Effector memory CD8-positive, alpha-beta T cell (primary cell): ENCODE measurements around the gene ADH1A.

Source experiments
- ATAC-seq: fragments of 150-1000 bp; cut with Tn5 transposase; replicated peaks from 2 replicates; pipeline ENCODE4 v1.10.0; 2021; ENCODE audit warnings: mild to moderate bottlenecking, moderate library complexity
- DNase-seq, 3 experiments: peaks; one replicate each; pipeline ENCODE4 v3.0.0; 2021
- H3K27ac Mint-ChIP-seq, 2 donors: one replicate each; pipeline ENCODE4 v1.8.0; 2022; ENCODE audit warnings: mild to moderate bottlenecking in 2 of 2, mixed read lengths in 2 of 2, moderate library complexity in 2 of 2
- H3K27me3 Mint-ChIP-seq, 2 donors: one replicate each; pipeline ENCODE4 v1.8.0; 2022; ENCODE audit warnings: mixed read lengths in 2 of 2
- H3K36me3 Mint-ChIP-seq: one replicate; pipeline ENCODE4 v1.8.0; 2022; ENCODE audit warnings: mild to moderate bottlenecking, moderate library complexity, mixed read lengths; ENCODE audit not compliant: insufficient read depth
- H3K4me1 Mint-ChIP-seq, 2 donors: one replicate each; pipeline ENCODE4 v1.8.0; 2022; ENCODE audit warnings: low read depth in 2 of 2, mixed read lengths in 2 of 2
- H3K4me3 Mint-ChIP-seq, 2 donors: one replicate each; pipeline ENCODE4 v1.8.0; 2022; ENCODE audit warnings: mild to moderate bottlenecking in 2 of 2, mixed read lengths in 2 of 2, moderate library complexity in 2 of 2
- H3K9me3 Mint-ChIP-seq, 2 donors: one replicate each; pipeline ENCODE4 v1.8.0; 2022; ENCODE audit warnings: mixed read lengths in 2 of 2

The ADH1A gene

GRCh38 chr4:99314211-99314610 is 23.4 kb upstream of the ADH1A start:
- DNase-seq (no peak), ATAC-seq (no peak)
- no peaks in the 10 kb centered on the region for H3K36me3 Mint-ChIP-seq
- no peak overlapping the region for H3K4me3 Mint-ChIP-seq
- no peak overlapping the region for H3K27ac Mint-ChIP-seq
- H3K27me3 Mint-ChIP-seq, result peaks cover 0 to 4% of the 10 kb centered on the region in 2 donors
- no peaks in the 10 kb centered on the region for H3K4me1 Mint-ChIP-seq
- no peaks in the 10 kb centered on the region for H3K9me3 Mint-ChIP-seq

- peaks cover 0 to 7% of the 10 kb centered on the region in 2 donors for H3K27me3 Mint-ChIP-seq
- no peak overlapping the region for H3K27ac Mint-ChIP-seq
- H3K36me3 Mint-ChIP-seq, result no peaks in the 10 kb centered on the region
- H3K4me1 Mint-ChIP-seq, result no peaks in the 10 kb centered on the region
- DNase-seq, result no peak
- no peaks in the 10 kb centered on the region for H3K9me3 Mint-ChIP-seq
- H3K4me3 Mint-ChIP-seq, result no peak overlapping the region
- no peak for ATAC-seq
Observed at GRCh38 chr4:99310389-99310788, 19.6 kb upstream of the ADH1A start.

- DNase-seq (no peak), ATAC-seq (no peak)
- Mint-ChIP-seq H3K27me3 (peaks cover 0 to 7% of the 10 kb centered on the region in 2 donors), H3K36me3 (no peaks in the 10 kb centered on the region), H3K4me3 (no peak overlapping the region), H3K4me1 (no peaks in the 10 kb centered on the region), H3K9me3 (peaks cover 0 to 3% of the 10 kb centered on the region in 2 donors), H3K27ac (no peak overlapping the region)
Observed at GRCh38 chr4:99305638-99306400, 15.0 kb upstream of the ADH1A start.

- DNase-seq (no peak), ATAC-seq (no peak)
- Mint-ChIP-seq H3K4me3 (no peak overlapping the region), H3K27ac (no peak overlapping the region), H3K9me3 (peaks cover under 1 to 10% of the 10 kb centered on the region in 2 donors), H3K4me1 (no peaks in the 10 kb centered on the region), H3K27me3 (no peaks in the 10 kb centered on the region), H3K36me3 (no peaks in the 10 kb centered on the region)
Observed at GRCh38 chr4:99301376-99302164, 10.8 kb upstream of the ADH1A start.

- no peaks in the 10 kb centered on the region for H3K36me3 Mint-ChIP-seq
- no peak overlapping the region for H3K4me3 Mint-ChIP-seq
- ATAC-seq (no peak), DNase-seq (no peak)
- peaks cover 7 to 12% of the 10 kb centered on the region in 2 donors for H3K9me3 Mint-ChIP-seq
- H3K27ac Mint-ChIP-seq, result no peak overlapping the region
- no peaks in the 10 kb centered on the region for H3K27me3 Mint-ChIP-seq
- no peaks in the 10 kb centered on the region for H3K4me1 Mint-ChIP-seq
Observed at GRCh38 chr4:99300934-99301333, 10.1 kb upstream of the ADH1A start.

GRCh38 chr4:99293357-99293756 is 2.6 kb upstream of the ADH1A start:
- peaks cover 5 to 27% of the 10 kb centered on the region in 2 donors for H3K9me3 Mint-ChIP-seq
- H3K4me3 Mint-ChIP-seq, result no peak overlapping the region
- H3K27ac Mint-ChIP-seq, result no peak overlapping the region
- H3K36me3 Mint-ChIP-seq, result no peaks in the 10 kb centered on the region
- no peak for ATAC-seq
- no peaks in the 10 kb centered on the region for H3K4me1 Mint-ChIP-seq
- no peak for DNase-seq
- H3K27me3 Mint-ChIP-seq, result peaks cover 6 to 24% of the 10 kb centered on the region in 2 donors

GRCh38 chr4:99285387-99285786 is 5.4 kb downstream of the ADH1A start:
- no peak for DNase-seq
- H3K4me1 Mint-ChIP-seq, result no peaks in the 10 kb centered on the region
- H3K36me3 Mint-ChIP-seq, result no peaks in the 10 kb centered on the region
- no peak for ATAC-seq
- no peaks in the 10 kb centered on the region for H3K9me3 Mint-ChIP-seq
- no peak overlapping the region for H3K4me3 Mint-ChIP-seq
- no peaks in the 10 kb centered on the region for H3K27me3 Mint-ChIP-seq
- H3K27ac Mint-ChIP-seq, result no peak overlapping the region

GRCh38 chr4:99282731-99283130 is 8.1 kb downstream of the ADH1A start:
- no peak for ATAC-seq
- Mint-ChIP-seq H3K4me1 (no peaks in the 10 kb centered on the region), H3K27ac (no peak overlapping the region), H3K27me3 (peaks cover 8 to 11% of the 10 kb centered on the region in 2 donors), H3K4me3 (no peak overlapping the region), H3K36me3 (no peaks in the 10 kb centered on the region), H3K9me3 (no peaks in the 10 kb centered on the region)
- no peak for DNase-seq

- H3K4me3 Mint-ChIP-seq, result no peak overlapping the region
Observed at GRCh38 chr4:99281261-99281660, 9.5 kb downstream of the ADH1A start.

GRCh38 chr4:99276417-99276816 is 14.4 kb downstream of the ADH1A start:
- no peak overlapping the region for H3K27ac Mint-ChIP-seq
- H3K27me3 Mint-ChIP-seq, result peaks cover 8 to 11% of the 10 kb centered on the region in 2 donors
- no peaks in the 10 kb centered on the region for H3K9me3 Mint-ChIP-seq
- no peak for ATAC-seq
- no peak overlapping the region for H3K4me3 Mint-ChIP-seq
- no peaks in the 10 kb centered on the region for H3K36me3 Mint-ChIP-seq
- no peaks in the 10 kb centered on the region for H3K4me1 Mint-ChIP-seq
- no peak for DNase-seq

More at GRCh38 chr4:99281261-99281660, 9.5 kb downstream of the ADH1A start:
- Mint-ChIP-seq H3K27ac (no peak overlapping the region), H3K4me1 (no peaks in the 10 kb centered on the region), H3K36me3 (no peaks in the 10 kb centered on the region), H3K27me3 (peaks cover 8 to 11% of the 10 kb centered on the region in 2 donors), H3K9me3 (no peaks in the 10 kb centered on the region)
- ATAC-seq (no peak), DNase-seq (no peak)

- H3K4me1 Mint-ChIP-seq, result no peaks in the 10 kb centered on the region
- no peak overlapping the region for H3K27ac Mint-ChIP-seq
- no peak overlapping the region for H3K4me3 Mint-ChIP-seq
- no peak for ATAC-seq
- H3K27me3 Mint-ChIP-seq, result peaks cover 8 to 11% of the 10 kb centered on the region in 2 donors
- DNase-seq, result no peak
- no peaks in the 10 kb centered on the region for H3K36me3 Mint-ChIP-seq
- no peaks in the 10 kb centered on the region for H3K9me3 Mint-ChIP-seq
Observed at GRCh38 chr4:99275885-99276284, 14.9 kb downstream of the ADH1A start.

- no peak for ATAC-seq
Observed at GRCh38 chr4:99275050-99275449, 15.7 kb downstream of the ADH1A start.

GRCh38 chr4:99273704-99274103 is 17.1 kb downstream of the ADH1A start:
- no peaks in the 10 kb centered on the region for H3K36me3 Mint-ChIP-seq
- ATAC-seq (no peak), DNase-seq (no peak)
- H3K4me3 Mint-ChIP-seq, result no peak overlapping the region
- no peaks in the 10 kb centered on the region for H3K4me1 Mint-ChIP-seq
- H3K9me3 Mint-ChIP-seq, result no peaks in the 10 kb centered on the region
- H3K27me3 Mint-ChIP-seq, result no peaks in the 10 kb centered on the region
- H3K27ac Mint-ChIP-seq, result no peak overlapping the region

More at GRCh38 chr4:99275050-99275449, 15.7 kb downstream of the ADH1A start:
- H3K9me3 Mint-ChIP-seq, result no peaks in the 10 kb centered on the region
- no peak overlapping the region for H3K27ac Mint-ChIP-seq
- peaks cover 6 to 9% of the 10 kb centered on the region in 2 donors for H3K27me3 Mint-ChIP-seq
- no peaks in the 10 kb centered on the region for H3K36me3 Mint-ChIP-seq
- no peaks in the 10 kb centered on the region for H3K4me1 Mint-ChIP-seq
- DNase-seq, result no peak
- H3K4me3 Mint-ChIP-seq, result no peak overlapping the region

- Mint-ChIP-seq H3K27ac (no peak overlapping the region), H3K27me3 (peaks cover 5 to 15% of the 10 kb centered on the region in 2 donors), H3K4me1 (no peaks in the 10 kb centered on the region), H3K4me3 (no peak overlapping the region), H3K9me3 (peaks cover 5 to 17% of the 10 kb centered on the region in 2 donors), H3K36me3 (no peaks in the 10 kb centered on the region)
- ATAC-seq (no peak), DNase-seq (no peak)
Observed at GRCh38 chr4:99264927-99265326, 25.9 kb downstream of the ADH1A start.
